ENCODE data around the gene MED9.

MED9 gene

GRCh38 chr17:17493986-17494466 is 17.2 kb downstream of the MED9 start:
- Histone ChIP-seq H3K79me2 (ENCODE audit: low read length) (no peaks in the 10 kb centered on the region), H3F3A (ENCODE audit: insufficient read depth, low read length) (peaks cover 14% of the 10 kb centered on the region; the same call in 1 of the 2 replicates), H3K4me2 (ENCODE audit: low read depth, low read length) (no peak overlapping the region), H3K9ac (ENCODE audit: low read length) (no peak overlapping the region), H2AFZ (ENCODE audit: low read length) (no peak overlapping the region), H3K27ac (ENCODE audit: low read length) (no peak overlapping the region), H3K4me1 (ENCODE audit: low read length) (peaks cover 12% of the 10 kb centered on the region; the same call in 1 of the 2 replicates), H3K9me3 (replicated peaks; ENCODE audit: insufficient read depth, low read length) (no peaks in the 10 kb centered on the region), H4K20me1 (ENCODE audit: insufficient read depth, low read length) (no peaks in the 10 kb centered on the region), H3K4me3 (ENCODE audit: low read length) (no peak overlapping the region), H3K27me3 (replicated peaks; ENCODE audit: insufficient read depth, low read length) (peaks cover 6% of the 10 kb centered on the region; the same call in 1 of the 2 replicates), H3K36me3 (replicated peaks; ENCODE audit: insufficient read depth, low read length) (no peaks in the 10 kb centered on the region), H3K9me2 (replicated peaks; ENCODE audit: insufficient read depth, low read length) (no peaks in the 10 kb centered on the region)
- no peak for TF ChIP-seq EZH2phosphoT487 (IDR thresholded peaks at IDR 0.05; ENCODE audit: low read length)
- no peak for TF ChIP-seq EZH2 (optimal IDR thresholded peaks at IDR 0.05; ENCODE audit: low read depth, low read length)
- TF ChIP-seq CTCF (IDR thresholded peaks at IDR 0.05; ENCODE audit: low read length): no peak
- DNase-seq: no peak

GRCh38 chr17:17494499-17494869 is 17.7 kb downstream of the MED9 start:
- Histone ChIP-seq H3K27ac (ENCODE audit: low read length) (no peak overlapping the region), H3K9ac (ENCODE audit: low read length) (no peak overlapping the region)

GRCh38 chr17:17494870-17495535 is 18.2 kb downstream of the MED9 start:
- Histone ChIP-seq H3K4me3 (ENCODE audit: low read length) (peak overlapping the region; percentile 17; the same call in 1 of the 2 replicates), H3K27me3 (replicated peaks; ENCODE audit: insufficient read depth, low read length) (peaks cover 6% of the 10 kb centered on the region), H3F3A (ENCODE audit: insufficient read depth, low read length) (peaks cover 14% of the 10 kb centered on the region; the same call in 1 of the 2 replicates), H3K36me3 (replicated peaks; ENCODE audit: insufficient read depth, low read length) (no peaks in the 10 kb centered on the region), H4K20me1 (ENCODE audit: insufficient read depth, low read length) (no peaks in the 10 kb centered on the region), H3K9me2 (replicated peaks; ENCODE audit: insufficient read depth, low read length) (no peaks in the 10 kb centered on the region), H3K27ac (ENCODE audit: low read length) (no peak overlapping the region), H3K9ac (ENCODE audit: low read length) (no peak overlapping the region), H3K4me1 (ENCODE audit: low read length) (peaks cover 12% of the 10 kb centered on the region; the same call in 1 of the 2 replicates), H3K9me3 (replicated peaks; ENCODE audit: insufficient read depth, low read length) (no peaks in the 10 kb centered on the region), H2AFZ (ENCODE audit: low read length) (no peak overlapping the region), H3K4me2 (ENCODE audit: low read depth, low read length) (peak overlapping the region; percentile 100; the same call in 1 of the 2 replicates), H3K79me2 (ENCODE audit: low read length) (no peaks in the 10 kb centered on the region)
- TF ChIP-seq EZH2phosphoT487 (IDR thresholded peaks at IDR 0.05; ENCODE audit: low read length) (no peak), EZH2 (optimal IDR thresholded peaks at IDR 0.05; ENCODE audit: low read depth, low read length) (no peak), CTCF (IDR thresholded peaks at IDR 0.05; ENCODE audit: low read length) (no peak)
- peak; percentile 11 for DNase-seq

More at GRCh38 chr17:17494499-17494869, 17.7 kb downstream of the MED9 start:
- no peak overlapping the region for H2AFZ ChIP-seq (ENCODE audit: low read length)
- H4K20me1 ChIP-seq (ENCODE audit: insufficient read depth, low read length): no peaks in the 10 kb centered on the region
- DNase-seq: peak; percentile 35
- H3K9me3 ChIP-seq (replicated peaks; ENCODE audit: insufficient read depth, low read length): no peaks in the 10 kb centered on the region
- no peaks in the 10 kb centered on the region for H3K36me3 ChIP-seq (replicated peaks; ENCODE audit: insufficient read depth, low read length)
- H3K4me3 ChIP-seq (ENCODE audit: low read length): peak overlapping the region; percentile 17; the same call in 1 of the 2 replicates
- H3K4me2 ChIP-seq (ENCODE audit: low read depth, low read length): peak overlapping the region; percentile 100; the same call in 1 of the 2 replicates
- no peaks in the 10 kb centered on the region for H3K79me2 ChIP-seq (ENCODE audit: low read length)
- H3K9me2 ChIP-seq (replicated peaks; ENCODE audit: insufficient read depth, low read length): no peaks in the 10 kb centered on the region
- peaks cover 14% of the 10 kb centered on the region; the same call in 1 of the 2 replicates for H3F3A ChIP-seq (ENCODE audit: insufficient read depth, low read length)
- TF ChIP-seq EZH2 (optimal IDR thresholded peaks at IDR 0.05; ENCODE audit: low read depth, low read length): no peak
- TF ChIP-seq EZH2phosphoT487 (IDR thresholded peaks at IDR 0.05; ENCODE audit: low read length): no peak
- TF ChIP-seq CTCF (IDR thresholded peaks at IDR 0.05; ENCODE audit: low read length): no peak
- peaks cover 12% of the 10 kb centered on the region; the same call in 1 of the 2 replicates for H3K4me1 ChIP-seq (ENCODE audit: low read length)
- peaks cover 6% of the 10 kb centered on the region for H3K27me3 ChIP-seq (replicated peaks; ENCODE audit: insufficient read depth, low read length)
